PC-3 (cell line): ENCODE data around the gene MRGPRX1. TPM values are rescaled to one million over a fixed set of nuclear protein-coding genes. Genes with fewer than 3 reads are reported as not detected.

Experiments used
- ATAC-seq: fragments of 200-7000 bp; cut with Tn5 transposase; 2 replicates; pipeline ENCODE4 v1.9.1; 2020; ENCODE audit warnings: mild to moderate bottlenecking, moderate library complexity
- Bru-seq: library from RNA; stranded (reverse); fragments of 400-500 nt; gene quantifications from one replicate; lab custom pipeline; 2021; lab: Mats Ljungman, UMichigan
- BruChase-seq, 2 experiments: library from RNA; stranded (reverse); fragments of 400-500 nt; gene quantifications; one replicate each; lab custom pipeline; 2021; lab: Mats Ljungman, UMichigan
- BruUV-seq: library from RNA; stranded (reverse); fragments of 400-500 nt; replicated peaks from 2 replicates; lab custom pipeline; 2021; lab: Mats Ljungman, UMichigan
- CTCF ChIA-PET: fragments of 300-600 bp; sonication (Branson Sonifier 250); formaldehyde crosslinking; loops from one replicate; lab custom pipeline; 2022; ENCODE audit warnings: antibody characterized with exemption; lab: Charles Lee
- POLR2A ChIA-PET: fragments of 300-600 bp; sonication (Branson Sonifier 250); formaldehyde crosslinking; loops from one replicate; lab custom pipeline; 2022; ENCODE audit warnings: antibody characterized with exemption; ENCODE audit not compliant: unreplicated experiment; lab: Charles Lee
- DNase-seq: peaks from one replicate; pipeline ENCODE4 v3.0.0-alpha.2; 2015
- H2AFZ ChIP-seq: fragments of 300-600 bp; sonication (generic); 2 replicates; pipeline ENCODE4 v1.6.0; 2016; ENCODE audit warnings: antibody characterized with exemption, low read length
- H3F3A ChIP-seq: fragments of 300-600 bp; sonication (generic); one replicate; pipeline ENCODE4 v1.6.0; 2017; ENCODE audit warnings: antibody characterized with exemption, low read length, control low read depth, mild to moderate bottlenecking; ENCODE audit not compliant: unreplicated experiment
- H3K27ac ChIP-seq: fragments of 300-600 bp; sonication (generic); 2 replicates; pipeline ENCODE4 v1.5.1; 2016; ENCODE audit warnings: mild to moderate bottlenecking, low read length
- H3K27me3 ChIP-seq: fragments of 300-600 bp; sonication (generic); 2 replicates; pipeline ENCODE4 v1.6.1; 2016; ENCODE audit warnings: low read length, mixed read lengths
- H3K36me3 ChIP-seq: fragments of 300-600 bp; sonication (generic); 2 replicates; pipeline ENCODE4 v1.6.1; 2016; ENCODE audit warnings: low read depth, mixed run types, low read length, mixed read lengths
- H3K4me1 ChIP-seq: fragments of 300-600 bp; sonication (generic); 2 replicates; pipeline ENCODE4 v1.5.1; 2016; ENCODE audit warnings: low read length; ENCODE audit not compliant: insufficient read depth
- H3K4me2 ChIP-seq: fragments of 300-600 bp; sonication (generic); 2 replicates; pipeline ENCODE4 v1.6.0; 2016; ENCODE audit warnings: low read length
- H3K4me3 ChIP-seq: fragments of 300-600 bp; sonication (generic); 2 replicates; pipeline ENCODE4 v1.5.1; 2016; ENCODE audit warnings: mild to moderate bottlenecking, low read length, mixed read lengths
- H3K79me2 ChIP-seq: fragments of 300-600 bp; sonication (generic); 2 replicates; pipeline ENCODE4 v1.6.1; 2017; ENCODE audit warnings: low read length, mixed read lengths
- H3K9ac ChIP-seq: fragments of 300-600 bp; sonication (generic); 2 replicates; pipeline ENCODE4 v1.6.0; 2016; ENCODE audit warnings: mild to moderate bottlenecking, low read length
- H3K9me2 ChIP-seq: fragments of 300-600 bp; sonication (generic); replicated peaks from 2 replicates; pipeline ENCODE4 v1.6.1; 2016; ENCODE audit warnings: mixed run types, low read length, mixed read lengths
- H3K9me3 ChIP-seq: fragments of 300-600 bp; sonication (generic); 2 replicates; pipeline ENCODE4 v1.6.1; 2016; ENCODE audit warnings: low read length, mixed read lengths
- H4K20me1 ChIP-seq: fragments of 300-600 bp; sonication (generic); 2 replicates; pipeline ENCODE4 v1.6.1; 2016; ENCODE audit warnings: low read length, mixed read lengths
- EZH2 ChIP-seq: fragments of 300-600 bp; sonication (generic); IDR thresholded peaks from one replicate; pipeline ENCODE4 v1.6.1; 2017; ENCODE audit warnings: antibody characterized with exemption, mild to moderate bottlenecking, low read length; ENCODE audit not compliant: unreplicated experiment
- EZH2phosphoT487 ChIP-seq: fragments of 300-600 bp; sonication (generic); IDR thresholded peaks from 2 replicates; pipeline ENCODE4 v1.6.1; 2018; ENCODE audit warnings: mild to moderate bottlenecking, antibody characterized with exemption, low read length, borderline replicate concordance
- intact Hi-C: fragments of 100-400 bp; cut with micrococcal nuclease; formaldehyde crosslinking; loops from 2 replicates; pipeline ENCODE4 v1.9.0; 2023
- long read RNA-seq: library from polyadenylated mRNA; unstranded; transcript quantifications from one replicate; pipeline ENCODE4 v2.0.0, GENCODE V29; 2021; ENCODE audit not compliant: unreplicated experiment
- total RNA-seq: library from RNA; depleted of rRNA; stranded (reverse); fragments of >200 nt; gene quantifications from 2 replicates; pipeline ENCODE4 v1.2.3, GENCODE V29; 2014; rRNA removed
- TF ChIP-seq, protein P1 (sequence below): fragments of 300-600 bp; sonication (generic); conservative IDR thresholded peaks from 2 replicates; pipeline ENCODE4 v1.5.1; 2017; ENCODE audit warnings: antibody characterized with exemption, low read depth, mild to moderate bottlenecking, low read length

The MRGPRX1 gene
- total RNA-seq = not detected in 2 replicates
- Bru-seq, nascent RNA = not detected
- not detected for BruChase-seq, experiment 1, labeled RNA remaining after a 6-hour chase
- BruChase-seq, experiment 2, labeled RNA remaining after a 2-hour chase = not detected
- long read RNA-seq = 0 reads

- Histone ChIP-seq H3K4me1 (no peaks in the 10 kb centered on the region), H3K27ac (no peak within 1 kb of the TSS), H3K9me3 (no peaks in the 10 kb centered on the region), H3K9me2 (no peaks in the 10 kb centered on the region), H3K4me3 (no peak within 1 kb of the TSS), H3F3A (no peaks in the 10 kb centered on the region), H4K20me1 (no peaks in the 10 kb centered on the region), H3K27me3 (peaks cover 5% of the 10 kb centered on the region; the same call in 1 of the 2 replicates), H2AFZ (no peak within 1 kb of the TSS), H3K36me3 (no peaks in the 10 kb centered on the region), H3K4me2 (no peak within 1 kb of the TSS), H3K9ac (no peak within 1 kb of the TSS), H3K79me2 (no peaks in the 10 kb centered on the region)
- intact Hi-C loops = no loop called here
- ChIA-PET CTCF (no interaction called here), POLR2A (no interaction called here)
- TF ChIP-seq EZH2 = no peak
- no peak for TF ChIP-seq EZH2phosphoT487
- TF ChIP-seq, protein P1, sequence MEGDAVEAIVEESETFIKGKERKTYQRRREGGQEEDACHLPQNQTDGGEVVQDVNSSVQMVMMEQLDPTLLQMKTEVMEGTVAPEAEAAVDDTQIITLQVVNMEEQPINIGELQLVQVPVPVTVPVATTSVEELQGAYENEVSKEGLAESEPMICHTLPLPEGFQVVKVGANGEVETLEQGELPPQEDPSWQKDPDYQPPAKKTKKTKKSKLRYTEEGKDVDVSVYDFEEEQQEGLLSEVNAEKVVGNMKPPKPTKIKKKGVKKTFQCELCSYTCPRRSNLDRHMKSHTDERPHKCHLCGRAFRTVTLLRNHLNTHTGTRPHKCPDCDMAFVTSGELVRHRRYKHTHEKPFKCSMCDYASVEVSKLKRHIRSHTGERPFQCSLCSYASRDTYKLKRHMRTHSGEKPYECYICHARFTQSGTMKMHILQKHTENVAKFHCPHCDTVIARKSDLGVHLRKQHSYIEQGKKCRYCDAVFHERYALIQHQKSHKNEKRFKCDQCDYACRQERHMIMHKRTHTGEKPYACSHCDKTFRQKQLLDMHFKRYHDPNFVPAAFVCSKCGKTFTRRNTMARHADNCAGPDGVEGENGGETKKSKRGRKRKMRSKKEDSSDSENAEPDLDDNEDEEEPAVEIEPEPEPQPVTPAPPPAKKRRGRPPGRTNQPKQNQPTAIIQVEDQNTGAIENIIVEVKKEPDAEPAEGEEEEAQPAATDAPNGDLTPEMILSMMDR = no peak
- DNase-seq (no peak), ATAC-seq (no peak)
- BruUV-seq = no TSS peak
These were observed at the start of gene MRGPRX1 for GRCh38 chr11:18939314-18939713. Gene MRGPRX1, minus strand, starts transcription at chr11:18939414. Its CDS starts 4,630 bp downstream, at chr11:18934784.

DNA sequence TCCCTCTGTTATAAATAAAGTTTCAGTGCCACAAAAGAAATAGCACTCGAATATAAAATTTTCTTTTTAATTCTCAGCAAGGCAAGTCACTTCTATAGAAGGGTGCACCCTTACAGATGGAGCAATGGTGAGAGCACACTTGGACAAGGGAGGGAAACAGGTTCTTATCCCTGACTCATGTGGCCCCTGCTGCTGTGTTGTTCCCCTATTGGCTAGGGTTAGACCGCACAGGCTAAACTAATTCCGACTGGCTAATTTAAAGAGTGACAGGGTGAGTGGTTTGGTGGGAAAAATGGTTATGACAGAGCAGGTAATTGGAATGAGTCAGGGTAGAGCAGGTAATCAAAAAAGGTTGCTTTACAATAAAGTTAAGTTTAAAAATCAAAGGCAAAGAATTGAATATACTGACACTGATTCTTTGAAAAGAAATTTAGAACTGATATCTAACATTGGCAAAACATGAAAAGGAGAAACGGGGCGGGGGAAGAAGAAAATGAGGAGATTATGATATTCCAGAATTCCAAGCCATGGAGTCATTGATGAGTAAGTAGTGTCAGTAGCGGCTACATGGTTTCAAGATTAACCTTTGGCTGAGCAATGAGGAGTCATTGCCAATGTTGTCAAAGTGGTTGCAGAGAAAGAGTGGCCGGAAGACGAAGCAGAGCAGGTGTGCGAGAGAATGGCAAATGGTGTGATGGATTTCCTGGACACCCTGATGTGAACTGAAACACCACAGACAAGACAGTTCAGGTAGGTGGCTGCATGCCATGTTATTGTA lies 48.4 kb upstream of the MRGPRX1 start:
- intact Hi-C loops = no loop called here
- no peaks in the 10 kb centered on the region for H3K79me2 ChIP-seq
- peak overlapping the region; percentile 66 for H3K9ac ChIP-seq
- H4K20me1 ChIP-seq = no peaks in the 10 kb centered on the region
- H3K27ac ChIP-seq = peak overlapping the region; percentile 95
- peak; percentile 90 for ATAC-seq
- ChIA-PET CTCF (no interaction called here), POLR2A (no interaction called here)
- BruUV-seq = no TSS peak
- no peaks in the 10 kb centered on the region for H3K36me3 ChIP-seq
- peak overlapping the region; percentile 70 for H3K4me2 ChIP-seq
- peaks cover 21% of the 10 kb centered on the region for H3K4me1 ChIP-seq
- DNase-seq = peak; percentile 91
- H3K4me3 ChIP-seq = no peak overlapping the region
- no peaks in the 10 kb centered on the region for H3K9me3 ChIP-seq
- no peaks in the 10 kb centered on the region for H3K9me2 ChIP-seq
- H2AFZ ChIP-seq = peak overlapping the region; percentile 49
- no peaks in the 10 kb centered on the region for H3K27me3 ChIP-seq
- TF ChIP-seq, protein P1 = no peak
- TF ChIP-seq EZH2phosphoT487 (no peak), EZH2 (no peak)
- H3F3A ChIP-seq = no peaks in the 10 kb centered on the region

DNA sequence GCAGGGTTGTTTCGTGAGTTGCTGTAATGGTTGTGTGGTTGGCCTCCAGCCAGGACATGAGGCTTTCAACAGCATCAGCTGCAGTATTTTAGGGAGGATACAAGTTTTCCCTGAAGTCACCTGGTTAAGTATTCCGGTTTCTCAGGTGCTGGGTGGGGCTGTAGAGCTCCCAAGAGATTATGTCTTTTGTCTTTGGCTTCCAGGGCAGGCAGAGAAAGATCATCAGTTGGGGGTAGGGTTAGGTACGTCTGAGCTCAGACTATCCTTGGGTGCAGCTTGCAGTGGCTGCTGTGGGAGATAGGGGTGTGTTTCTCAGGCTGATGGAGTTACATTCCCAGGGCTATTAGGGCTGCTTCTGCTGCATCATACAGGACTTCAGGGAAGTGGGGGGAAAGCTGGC lies 47.5 kb upstream of the MRGPRX1 start:
- Histone ChIP-seq H3K4me1 (peaks cover 21% of the 10 kb centered on the region), H3F3A (no peaks in the 10 kb centered on the region), H3K9ac (peak overlapping the region; percentile 66), H2AFZ (peak overlapping the region; percentile 29), H3K79me2 (no peaks in the 10 kb centered on the region), H3K27me3 (no peaks in the 10 kb centered on the region), H3K4me3 (no peak overlapping the region; the same call in 1 of the 2 replicates), H3K36me3 (no peaks in the 10 kb centered on the region), H4K20me1 (no peaks in the 10 kb centered on the region), H3K27ac (peak overlapping the region; percentile 95), H3K4me2 (peak overlapping the region; percentile 70), H3K9me3 (no peaks in the 10 kb centered on the region), H3K9me2 (no peaks in the 10 kb centered on the region)
- intact Hi-C loops = no loop called here
- ChIA-PET POLR2A (no interaction called here), CTCF (no interaction called here)
- ATAC-seq = peak; percentile 31; the same call in 1 of the 2 replicates
- DNase-seq = peak; percentile 70
- TF ChIP-seq EZH2phosphoT487 (no peak), EZH2 (no peak)
- TF ChIP-seq, protein P1 = no peak
- BruUV-seq = no TSS peak
